ENCODE measurements around the gene SETD5.

The SETD5 gene

DNA sequence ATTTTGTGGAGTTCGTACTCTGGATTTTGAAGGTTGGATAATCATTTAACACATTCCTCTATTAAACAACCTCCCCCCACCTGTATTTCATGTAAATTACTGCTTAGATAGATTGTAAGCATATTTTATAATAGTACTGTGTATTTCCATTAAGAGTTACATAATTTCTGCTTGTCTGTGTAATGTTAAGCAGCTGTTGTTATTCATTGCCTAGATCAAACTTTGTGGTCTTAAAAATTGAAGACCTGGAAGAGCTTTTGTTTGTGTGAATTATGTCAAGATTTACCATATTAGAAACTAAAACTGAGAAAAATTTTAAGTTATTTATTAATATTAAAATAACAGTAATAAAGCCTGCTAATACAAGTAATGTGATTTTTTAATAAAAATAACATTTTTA lies 11.1 kb downstream of the SETD5 start:
- no peak for DNase-seq (ENCODE audit: low read depth)

GRCh38 chr3:9409981-9410854 lies 12.8 kb downstream of the SETD5 start:
- DNase-seq (ENCODE audit: low read depth) = no peak

DNA sequence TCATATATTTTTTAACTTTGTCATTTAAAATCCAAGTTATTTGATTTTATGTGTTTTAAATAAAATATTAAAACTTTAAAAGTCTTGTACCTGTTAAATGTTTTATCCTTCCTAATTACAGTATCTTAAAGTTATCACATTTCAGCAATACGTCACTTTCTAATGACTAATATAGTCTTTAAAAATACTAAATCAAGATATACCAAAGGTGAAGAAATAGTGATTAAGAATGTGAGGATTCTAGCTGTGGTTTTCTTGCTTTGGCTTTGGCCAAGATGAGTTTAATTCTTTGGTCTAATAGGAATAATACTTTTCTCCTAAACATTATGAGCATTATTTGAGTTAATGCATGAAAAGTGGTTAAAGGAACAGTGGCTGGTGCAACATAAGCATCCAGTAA lies 13.9 kb downstream of the SETD5 start:
- no peak for DNase-seq (ENCODE audit: low read depth)

DNA sequence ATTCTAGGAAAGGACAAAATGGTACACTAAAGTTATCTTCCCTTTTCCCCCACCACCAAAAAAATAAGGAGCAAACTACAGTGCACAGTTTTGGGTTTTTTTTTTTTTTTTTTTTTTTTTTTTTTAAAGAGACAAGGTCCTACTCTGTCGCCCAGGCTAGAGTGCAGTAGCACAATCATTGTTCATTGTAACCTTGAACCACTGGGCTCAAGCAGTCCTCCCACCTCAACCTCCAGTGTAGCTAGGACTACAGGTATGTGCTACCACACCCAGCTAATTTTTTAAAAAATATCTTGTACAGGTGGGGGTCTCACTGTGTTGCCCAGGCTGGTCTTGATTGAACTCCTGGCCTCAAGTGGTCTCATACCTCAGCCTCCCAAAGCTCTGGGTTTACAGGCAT lies 14.9 kb downstream of the SETD5 start:
- no peak for DNase-seq (ENCODE audit: low read depth)

DNA sequence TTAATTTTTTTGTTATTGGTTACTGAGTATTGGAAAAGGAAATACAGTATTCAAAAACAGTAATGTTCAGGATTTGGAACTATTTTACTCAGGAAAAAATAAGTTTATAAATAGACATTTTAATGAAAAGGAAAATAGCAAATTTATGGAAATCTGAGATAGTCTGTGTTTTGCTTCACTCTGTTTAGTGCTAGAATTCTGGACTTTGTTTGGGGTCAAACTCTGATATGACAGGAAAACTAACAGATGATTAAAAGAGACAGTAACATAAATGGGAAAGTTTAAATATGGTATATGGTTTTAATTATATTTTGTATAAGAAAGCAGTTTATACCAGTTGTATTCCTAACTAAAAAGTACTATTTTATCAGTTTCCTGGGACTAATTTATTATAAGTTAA lies 17.4 kb downstream of the SETD5 start:
- DNase-seq (ENCODE audit: low read depth) = no peak

GRCh38 chr3:9415485-9416138 lies 18.2 kb downstream of the SETD5 start:
- DNase-seq (ENCODE audit: low read depth) = no peak

- no peak for DNase-seq (ENCODE audit: low read depth)
Observed at GRCh38 chr3:9416139-9416780, 18.8 kb downstream of the SETD5 start.

DNA sequence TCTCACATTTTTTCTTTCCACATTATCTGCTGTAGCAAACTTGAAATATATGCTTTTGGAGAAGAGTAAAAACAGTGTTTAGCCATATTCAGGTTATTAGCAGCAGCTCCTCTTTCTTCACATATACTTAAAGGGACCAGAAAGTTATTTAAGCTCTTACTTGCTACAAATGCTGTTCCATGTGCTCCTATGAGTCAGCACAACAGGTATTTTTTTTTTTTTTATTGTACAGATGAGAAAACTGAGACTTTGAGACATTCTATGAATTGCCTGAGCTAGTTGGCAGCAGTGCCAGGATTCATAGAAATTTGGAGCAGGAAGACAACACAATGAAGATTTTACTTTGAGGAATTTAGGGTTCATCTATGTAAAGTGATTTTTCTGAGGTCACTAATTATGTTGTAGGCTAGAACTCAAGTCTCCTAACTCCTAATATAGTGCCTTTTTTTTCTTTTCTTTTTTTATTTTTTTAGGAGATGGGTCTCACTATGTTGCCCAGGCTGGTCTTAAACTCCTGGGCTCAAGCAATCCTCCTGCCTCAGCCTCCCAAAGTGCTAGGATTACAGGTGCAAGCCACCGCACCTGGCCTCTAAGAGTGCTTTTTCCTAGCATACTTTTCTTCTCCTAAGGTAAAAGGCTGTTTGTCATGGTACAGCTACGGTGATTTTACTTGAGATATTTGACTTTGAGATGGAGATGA lies 23.6 kb downstream of the SETD5 start:
- DNase-seq (ENCODE audit: low read depth) = no peak

GRCh38 chr3:9422712-9423424 lies 25.5 kb downstream of the SETD5 start:
- no peak for DNase-seq (ENCODE audit: low read depth)

DNA sequence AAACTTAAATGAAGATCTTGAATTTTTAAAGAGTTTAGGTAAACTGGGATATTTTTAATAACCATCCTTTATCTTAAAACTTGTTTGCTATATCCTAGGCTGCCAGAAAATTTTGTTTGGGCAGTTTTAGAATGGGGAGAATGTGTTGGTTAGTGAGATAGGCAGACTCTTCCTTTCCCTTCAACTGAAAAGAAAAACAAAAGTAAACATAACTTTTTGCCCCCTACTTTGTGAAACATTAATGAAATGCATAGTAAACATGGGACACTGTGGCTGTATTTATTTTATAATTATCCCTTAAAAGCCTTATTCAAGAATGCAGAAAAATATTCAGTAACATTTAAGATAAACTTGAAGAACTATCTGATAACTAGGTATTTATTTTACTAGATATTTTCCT lies 31.0 kb downstream of the SETD5 start:
- DNase-seq (ENCODE audit: low read depth) = no peak

DNA sequence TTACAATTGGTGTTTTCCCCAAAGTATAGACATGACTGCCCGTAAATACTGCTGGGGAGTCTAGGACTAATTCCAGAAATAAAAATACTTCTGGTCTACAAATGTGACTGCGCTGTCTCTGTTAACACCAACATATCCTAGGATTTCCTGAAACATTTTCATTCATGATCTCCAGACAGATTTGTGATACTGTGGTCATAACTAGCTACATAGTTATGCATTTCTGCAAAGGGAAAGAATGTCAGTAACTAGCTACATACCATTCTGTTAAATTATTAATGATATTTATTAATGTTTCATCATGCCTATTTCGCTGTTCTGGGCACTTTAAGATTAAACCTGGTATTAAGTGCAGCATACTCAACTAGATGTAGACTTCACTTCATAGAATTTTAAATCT lies 33.3 kb downstream of the SETD5 start:
- DNase-seq (ENCODE audit: low read depth) = no peak

GRCh38 chr3:9433627-9434521 lies 36.5 kb downstream of the SETD5 start:
- no peak for DNase-seq (ENCODE audit: low read depth)

DNA sequence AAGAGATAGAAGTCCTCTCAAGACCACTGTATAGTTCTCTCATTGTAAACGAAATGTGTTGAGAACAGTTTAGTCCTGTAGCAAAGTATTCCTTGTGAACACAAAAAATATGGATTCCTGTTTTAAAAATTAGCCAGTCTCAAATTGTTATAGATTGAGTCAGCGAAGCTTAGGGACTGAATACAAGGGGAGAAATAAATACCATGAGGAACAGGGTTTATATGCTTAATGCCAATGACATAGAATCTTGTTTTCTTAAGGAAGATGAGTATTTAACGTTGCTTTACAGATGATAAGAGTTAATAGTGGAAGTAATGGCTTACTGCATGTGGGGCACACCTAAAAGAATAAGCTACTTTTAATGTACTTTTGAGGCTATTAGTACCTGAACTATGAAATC lies 37.9 kb downstream of the SETD5 start:
- DNase-seq (ENCODE audit: low read depth) = no peak

DNA sequence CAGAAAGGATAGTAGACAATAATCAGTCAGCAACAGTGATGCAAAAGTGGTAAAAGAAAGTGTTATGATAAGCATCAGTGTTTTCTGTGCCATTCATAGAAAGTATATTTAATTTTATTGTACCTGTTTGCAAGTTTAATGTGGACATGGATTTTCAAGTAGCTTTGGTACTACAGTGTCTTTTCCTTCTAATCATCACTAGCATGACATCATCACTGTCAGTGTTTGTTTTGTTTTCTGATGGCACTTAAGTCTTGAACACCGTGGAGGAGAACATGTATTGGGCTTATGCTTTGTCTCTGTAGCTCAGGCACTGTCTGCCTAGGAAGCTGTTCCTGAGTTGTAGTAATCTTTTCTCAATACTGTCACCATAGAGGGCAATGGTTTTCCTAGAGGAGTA lies 41.9 kb downstream of the SETD5 start:
- DNase-seq (ENCODE audit: low read depth) = no peak

DNA sequence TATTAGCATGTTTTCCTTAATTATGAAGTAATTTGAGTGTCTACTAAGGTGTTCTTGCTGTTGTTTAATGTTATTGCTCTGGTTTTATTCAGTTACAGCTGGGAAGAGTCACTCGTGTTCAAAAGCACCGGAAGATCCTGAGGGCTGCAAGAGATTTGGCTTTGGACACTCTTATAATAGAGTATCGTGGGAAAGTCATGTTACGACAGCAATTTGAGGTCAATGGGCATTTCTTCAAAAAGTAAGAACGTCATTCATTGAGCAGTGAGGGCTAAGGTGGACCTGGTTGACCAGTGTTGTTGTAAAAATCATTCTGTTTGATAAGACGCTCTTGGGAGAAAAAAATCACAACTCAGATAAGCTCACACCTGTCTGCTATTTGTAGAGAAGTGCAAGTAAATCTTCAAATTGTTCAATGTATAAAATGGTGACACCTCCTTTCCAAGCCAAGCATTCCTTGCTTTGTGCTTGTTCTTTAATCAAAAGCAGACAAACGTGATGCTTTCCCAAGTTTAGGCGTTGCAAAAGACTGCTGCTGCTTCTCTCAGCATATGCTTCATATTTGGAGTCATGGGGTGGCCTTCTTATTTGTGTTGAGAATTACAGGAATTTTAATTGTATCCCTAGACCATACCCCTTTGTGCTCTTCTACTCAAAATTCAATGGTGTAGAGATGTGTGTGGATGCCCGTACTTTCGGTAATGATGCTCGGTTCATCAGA lies 44.2 kb downstream of the SETD5 start:
- no peak for DNase-seq (ENCODE audit: low read depth)

DNA sequence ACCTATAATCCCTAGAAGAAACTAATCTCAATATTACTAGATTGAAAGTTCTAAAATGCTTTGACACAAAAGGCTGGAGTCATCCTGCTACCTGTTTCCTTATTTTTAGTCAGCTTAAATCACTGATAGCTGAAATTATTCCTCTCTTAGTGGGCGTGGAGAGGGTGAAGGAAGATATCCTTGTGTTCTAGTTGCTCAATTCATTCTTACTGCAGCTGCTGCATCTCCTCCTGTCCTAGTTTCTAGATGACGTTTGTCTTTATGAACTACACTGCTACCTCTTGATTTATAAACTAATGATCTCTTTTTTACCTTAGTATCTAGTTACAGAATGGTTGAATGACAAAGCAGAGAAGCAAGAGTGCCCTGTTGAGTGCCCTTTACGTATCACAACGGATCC lies 50.7 kb downstream of the SETD5 start:
- no peak for DNase-seq (ENCODE audit: low read depth)

DNA sequence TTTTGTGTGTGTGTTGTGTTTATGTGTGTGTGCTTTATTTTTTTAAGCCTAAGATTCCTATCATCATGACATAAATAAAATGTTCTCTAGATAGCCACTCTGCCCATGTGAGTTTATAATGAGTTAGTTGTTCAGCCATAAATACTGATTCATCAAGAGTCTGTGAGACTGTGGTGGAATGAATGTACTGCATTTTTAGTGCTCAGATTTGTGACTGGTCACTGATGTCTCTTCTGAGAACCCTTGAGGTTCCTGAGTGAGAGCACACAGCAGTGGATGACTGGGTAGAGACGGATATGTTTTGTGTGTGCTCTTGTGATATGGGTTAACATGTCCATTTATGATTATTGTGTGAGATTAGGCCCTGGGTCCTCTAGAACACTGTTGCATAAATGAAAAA lies 51.2 kb downstream of the SETD5 start:
- DNase-seq (ENCODE audit: low read depth) = no peak

GRCh38 chr3:9450126-9450525 lies 52.7 kb downstream of the SETD5 start:
- DNase-seq (ENCODE audit: low read depth) = no peak

GRCh38 chr3:9450991-9451390 lies 53.6 kb downstream of the SETD5 start:
- no peak for DNase-seq (ENCODE audit: low read depth)

- DNase-seq (ENCODE audit: low read depth) = no peak
Observed at GRCh38 chr3:9452417-9452816, 55.0 kb downstream of the SETD5 start.

Measured in stimulated activated CD8-positive, alpha-beta memory T cell treated with anti-CD3 and anti-CD28 coated beads, Interleukin-12 subunit alpha, Interleukin-12 subunit beta, amount 100 ng/mL, for 1 hour (primary cell).